B cell (primary cell): ENCODE measurements around the gene WNT11. TPM values are rescaled to one million over a fixed set of nuclear protein-coding genes. Genes with fewer than 3 reads are reported as not detected.

ENCODE experiments used
- ATAC-seq: fragments of 200-7000 bp; cut with Tn5 transposase; one replicate; pipeline ENCODE4 v1.10.0; 2021; ENCODE audit warnings: low read depth, mild to moderate bottlenecking, moderate number of reproducible peaks, moderate library complexity
- CTCF ChIA-PET: fragments of 350-600 bp; sonication (Branson Sonifier 250); formaldehyde crosslinking; loops from one replicate; lab custom pipeline; 2021; ENCODE audit warnings: antibody characterized with exemption, inconsistent platforms; lab: Charles Lee
- POLR2A ChIA-PET: fragments of 350-600 bp; sonication (Branson Sonifier 250); formaldehyde crosslinking; loops from one replicate; lab custom pipeline; 2021; ENCODE audit warnings: antibody characterized with exemption; lab: Charles Lee
- DNase-seq: peaks from one replicate; pipeline ENCODE4 v3.0.0; 2013
- H2AFZ ChIP-seq: 2 replicates; pipeline ENCODE4 v1.6.1; 2012; ENCODE audit warnings: mild to moderate bottlenecking, low read depth, low read length; ENCODE audit not compliant: insufficient read depth, poor library complexity, severe bottlenecking
- H3K27ac ChIP-seq, 2 donors: 1 replicate in 1 of 2; 2 replicates in 1 of 2; pipeline ENCODE4 v1.5.1; 2012 to 2013; ENCODE audit warnings: low read length in 2 of 2, mild to moderate bottlenecking in 2 of 2, moderate library complexity in 1 of 2
- H3K27me3 ChIP-seq, 4 experiments: fragments of 200-600 bp in 1 of 4; sonication (generic) in 1 of 4; replicated peaks in 1 of 4; 1 replicate in 2 of 4; 2 replicates in 2 of 4; pipeline versions ENCODE4 v1.6.1 to v1.7.0; 2013 to 2016; ENCODE audit warnings: low read length in 3 of 4, mild to moderate bottlenecking in 2 of 4, mixed read lengths in 1 of 4, moderate library complexity in 1 of 4; ENCODE audit not compliant: insufficient read depth in 4 of 4, control insufficient read depth in 3 of 4; ENCODE audit errors: control extremely low read depth in 1 of 4
- H3K36me3 ChIP-seq, 2 experiments: replicated peaks in 1 of 2; 1 replicate in 1 of 2; 2 replicates in 1 of 2; pipeline versions ENCODE4 v1.6.1 to v1.7.1; 2013; ENCODE audit warnings: low read length in 1 of 2; ENCODE audit not compliant: insufficient read depth in 2 of 2, control insufficient read depth in 1 of 2; ENCODE audit errors: control extremely low read depth in 1 of 2, extremely low read depth in 1 of 2
- H3K4me1 ChIP-seq, 2 donors: fragments of 200-600 bp in 1 of 2; sonication (generic) in 1 of 2; 1 replicate in 1 of 2; 2 replicates in 1 of 2; pipeline versions ENCODE4 v1.5.1 to v1.6.1; 2013 to 2017; ENCODE audit warnings: low read length in 2 of 2; ENCODE audit not compliant: control insufficient read depth in 2 of 2, insufficient read depth in 2 of 2
- H3K4me2 ChIP-seq: replicated peaks from 2 replicates; pipeline ENCODE3; 2012; ENCODE audit warnings: mild to moderate bottlenecking, low read depth, low read length; ENCODE audit not compliant: poor library complexity, severe bottlenecking
- H3K4me3 ChIP-seq, 5 experiments: fragments of 200-600 bp in 1 of 5; sonication (generic) in 1 of 5; 1 replicate in 3 of 5; 2 replicates in 2 of 5; pipeline versions ENCODE4 v1.5.1 to v1.7.0; 2011 to 2016; ENCODE audit warnings: low read length in 4 of 5, mild to moderate bottlenecking in 4 of 5, low read depth in 2 of 5, control low read depth in 1 of 5, moderate library complexity in 1 of 5; ENCODE audit not compliant: insufficient read depth in 1 of 5; ENCODE audit errors: control extremely low read depth in 1 of 5, extremely low read depth in 1 of 5
- H3K79me2 ChIP-seq: fragments of 200-600 bp; sonication (generic); one replicate; pipeline ENCODE4 v1.6.0; 2016; ENCODE audit warnings: low read length; ENCODE audit not compliant: control insufficient read depth, insufficient read depth
- H3K9ac ChIP-seq: fragments of 200-600 bp; sonication (generic); 2 replicates; pipeline ENCODE4 v1.6.1; 2017; ENCODE audit warnings: mild to moderate bottlenecking, low read length, moderate library complexity
- H3K9me3 ChIP-seq, 3 donors: one replicate each; pipeline versions ENCODE4 v1.6.1 to v1.7.1; 2013; ENCODE audit warnings: low read length in 2 of 3; ENCODE audit not compliant: control insufficient read depth in 2 of 3, insufficient read depth in 1 of 3; ENCODE audit errors: control extremely low read depth in 1 of 3
- H4K20me1 ChIP-seq: 2 replicates; pipeline ENCODE4 v1.6.0; 2012; ENCODE audit warnings: mild to moderate bottlenecking, low read length; ENCODE audit not compliant: insufficient read depth, control insufficient read depth, poor library complexity, severe bottlenecking
- H3K27ac Mint-ChIP-seq: one replicate; pipeline ENCODE4 v1.8.0; 2021; ENCODE audit warnings: mixed read lengths
- H3K27me3 Mint-ChIP-seq: one replicate; pipeline ENCODE4 v1.8.0; 2021; ENCODE audit warnings: mixed read lengths
- H3K4me1 Mint-ChIP-seq: one replicate; pipeline ENCODE4 v1.8.0; 2021; ENCODE audit warnings: mixed read lengths
- H3K4me3 Mint-ChIP-seq: one replicate; pipeline ENCODE4 v1.8.0; 2021; ENCODE audit warnings: mixed read lengths
- H3K9me3 Mint-ChIP-seq: one replicate; pipeline ENCODE4 v1.8.0; 2022; ENCODE audit warnings: mixed read lengths; ENCODE audit not compliant: insufficient read depth
- EZH2 ChIP-seq: IDR thresholded peaks from 2 replicates; pipeline ENCODE4 v1.6.1; 2012; ENCODE audit warnings: borderline replicate concordance, low read depth, mild to moderate bottlenecking, moderate library complexity, low read length; ENCODE audit not compliant: insufficient read depth, poor library complexity, severe bottlenecking
- WGBS: methylation state at CpG from one replicate; pipeline ENCODE4 v1.1.5; 2013; ENCODE audit warnings: missing lambda C conversion rate; ENCODE audit not compliant: insufficient coverage; 5-methylcytosine and 5-hydroxymethylcytosine counted together
- intact Hi-C: fragments of 100-400 bp; cut with micrococcal nuclease; formaldehyde crosslinking; loops from one replicate; pipeline ENCODE4 v1.10.0; 2022
- polyA plus RNA-seq: library from polyadenylated mRNA; depleted of rRNA; stranded (reverse); fragments of >200 nt; gene quantifications from 2 replicates; pipeline ENCODE4 v1.2.3, GENCODE V29; 2012
- total RNA-seq, 2 donors: library from RNA; stranded (reverse); fragments of 120-200 nt in 1 of 2; gene quantifications; 1 replicate in 1 of 2; 2 replicates in 1 of 2; pipeline versions ENCODE4 v1.2.3 to v1.2.4, GENCODE V29; 2013 to 2022
- TF ChIP-seq, protein P1 (sequence below): fragments of 200-600 bp; IDR thresholded peaks from one replicate; pipeline ENCODE4 v1.8.0; 2022; ENCODE audit warnings: antibody characterized with exemption, mild to moderate bottlenecking

WNT11 gene
- total and polyA plus RNA-seq, 2 donors (not counting 1 experiment from before 2014, with no cell fraction given): 0.39 TPM; not detected in 1

DNA sequence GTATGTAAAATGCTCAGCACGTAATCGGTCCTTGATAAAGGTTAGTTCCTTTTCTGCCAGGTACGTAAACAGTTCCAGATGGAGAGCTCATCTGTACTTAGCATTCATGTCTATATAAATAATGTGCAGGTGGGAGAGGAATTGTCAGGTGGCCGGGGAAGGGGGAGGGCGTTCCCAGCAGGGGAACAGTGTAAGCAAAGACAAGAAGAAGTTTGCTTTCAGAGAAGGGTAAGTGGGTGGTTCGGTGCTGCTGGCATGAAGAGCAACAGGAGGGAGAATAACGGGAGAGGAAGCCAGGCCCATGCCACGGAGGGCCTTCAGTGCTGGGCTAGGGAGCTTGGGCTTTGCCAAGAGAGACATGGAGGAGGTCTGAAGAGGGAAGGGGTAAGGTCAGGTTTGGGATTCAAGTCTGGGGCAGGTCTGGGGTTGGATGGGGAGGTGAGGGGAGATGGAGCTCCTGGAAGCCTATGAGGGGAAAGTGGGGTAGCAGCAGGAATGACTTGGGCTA is 11.4 kb upstream of the WNT11 start:
- Histone ChIP-seq H4K20me1 (no peaks in the 10 kb centered on the region), H3K4me1 (no peaks in the 10 kb centered on the region), H3K9me3 (no peaks in the 10 kb centered on the region), H3K4me3 (no peak overlapping the region), H2AFZ (no peak overlapping the region), H3K27me3 (no peaks in the 10 kb centered on the region), H3K4me2 (no peak overlapping the region), H3K36me3 (no peaks in the 10 kb centered on the region), H3K27ac (no peak overlapping the region), H3K9ac (no peak overlapping the region), H3K79me2 (no peaks in the 10 kb centered on the region)
- H3K27ac Mint-ChIP-seq: no peak overlapping the region
- H3K4me3 Mint-ChIP-seq: no peak overlapping the region
- no peaks in the 10 kb centered on the region for H3K4me1 Mint-ChIP-seq
- H3K27me3 Mint-ChIP-seq: peaks cover 11% of the 10 kb centered on the region
- ATAC-seq (no peak), DNase-seq (no peak)
- ChIA-PET POLR2A (no interaction called here), CTCF (interaction anchor here (1.0 to 1.9 kb wide), 2 partner anchors 10 to 87 kb away, joined by 3 to 8 read pairs; no protein-coding TSS in a partner anchor)
- 83% methylated on average over 7 of the region's 8 CpGs for WGBS
- TF ChIP-seq EZH2: no peak
- TF ChIP-seq, protein P1, sequence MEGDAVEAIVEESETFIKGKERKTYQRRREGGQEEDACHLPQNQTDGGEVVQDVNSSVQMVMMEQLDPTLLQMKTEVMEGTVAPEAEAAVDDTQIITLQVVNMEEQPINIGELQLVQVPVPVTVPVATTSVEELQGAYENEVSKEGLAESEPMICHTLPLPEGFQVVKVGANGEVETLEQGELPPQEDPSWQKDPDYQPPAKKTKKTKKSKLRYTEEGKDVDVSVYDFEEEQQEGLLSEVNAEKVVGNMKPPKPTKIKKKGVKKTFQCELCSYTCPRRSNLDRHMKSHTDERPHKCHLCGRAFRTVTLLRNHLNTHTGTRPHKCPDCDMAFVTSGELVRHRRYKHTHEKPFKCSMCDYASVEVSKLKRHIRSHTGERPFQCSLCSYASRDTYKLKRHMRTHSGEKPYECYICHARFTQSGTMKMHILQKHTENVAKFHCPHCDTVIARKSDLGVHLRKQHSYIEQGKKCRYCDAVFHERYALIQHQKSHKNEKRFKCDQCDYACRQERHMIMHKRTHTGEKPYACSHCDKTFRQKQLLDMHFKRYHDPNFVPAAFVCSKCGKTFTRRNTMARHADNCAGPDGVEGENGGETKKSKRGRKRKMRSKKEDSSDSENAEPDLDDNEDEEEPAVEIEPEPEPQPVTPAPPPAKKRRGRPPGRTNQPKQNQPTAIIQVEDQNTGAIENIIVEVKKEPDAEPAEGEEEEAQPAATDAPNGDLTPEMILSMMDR: no peak
- no peaks in the 10 kb centered on the region for H3K9me3 Mint-ChIP-seq
- intact Hi-C loops: no loop called here

DNA sequence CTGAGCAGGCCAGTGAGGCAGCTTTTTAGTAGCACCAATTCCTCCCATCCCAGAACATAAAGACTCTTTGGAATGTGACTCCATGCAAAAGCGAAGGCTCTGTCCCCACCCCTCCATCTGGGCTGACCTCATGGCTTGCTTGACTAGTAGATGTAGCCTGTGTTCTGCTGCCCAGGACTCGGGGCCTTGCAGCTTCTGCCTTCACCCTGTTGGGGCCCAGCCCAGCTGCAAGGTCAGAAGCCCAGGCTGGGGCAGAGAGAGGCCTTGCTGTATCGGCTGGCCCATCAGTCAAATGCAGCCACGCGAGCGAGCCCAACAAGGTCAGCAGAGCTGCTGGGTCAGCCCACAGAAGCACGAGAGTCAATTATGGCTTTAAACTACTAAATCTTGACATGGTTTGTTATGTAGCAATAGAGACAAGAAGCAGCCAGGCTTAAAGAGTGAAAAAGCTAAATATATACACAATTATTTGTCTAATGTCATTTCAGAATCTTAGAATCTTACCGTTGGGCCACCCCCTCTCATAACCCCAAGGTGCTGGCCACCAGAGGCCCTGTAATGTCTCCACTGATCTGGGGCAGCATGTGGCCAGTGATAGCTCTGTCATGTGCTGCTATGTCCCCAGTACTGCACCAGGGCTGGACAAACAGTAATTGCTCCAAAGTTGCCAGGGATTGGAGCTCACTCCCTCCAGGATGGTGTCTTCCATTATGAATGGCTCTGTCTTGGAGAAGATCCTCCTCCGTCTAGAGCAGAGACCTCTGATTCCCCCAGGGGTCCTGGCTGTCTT is 10.4 kb upstream of the WNT11 start:
- no peak overlapping the region for H2AFZ ChIP-seq
- no peaks in the 10 kb centered on the region for H4K20me1 ChIP-seq
- Mint-ChIP-seq H3K4me3 (no peak overlapping the region), H3K9me3 (no peaks in the 10 kb centered on the region), H3K27ac (no peak overlapping the region), H3K4me1 (no peaks in the 10 kb centered on the region), H3K27me3 (peaks cover 19% of the 10 kb centered on the region)
- no peak overlapping the region for H3K9ac ChIP-seq
- peaks cover 0 to under 1% of the 10 kb centered on the region in 2 donors for H3K4me1 ChIP-seq
- TF ChIP-seq EZH2: no peak
- TF ChIP-seq, protein P1: no peak
- ChIA-PET POLR2A (no interaction called here), CTCF (interaction anchor here (1.9 kb wide), 1 partner anchor 9 kb away, joined by 8 read pairs; no protein-coding TSS in a partner anchor)
- DNase-seq (no peak), ATAC-seq (no peak)
- no peak overlapping the region for H3K27ac ChIP-seq
- H3K9me3 ChIP-seq: no peaks in the 10 kb centered on the region
- H3K27me3 ChIP-seq: peaks cover 0 to 6% (median under 1%) of the 10 kb centered on the region in 4 experiments
- H3K36me3 ChIP-seq: no peaks in the 10 kb centered on the region
- intact Hi-C loops: no loop called here
- 87% methylated on average over 5 of the region's 9 CpGs for WGBS
- no peak overlapping the region for H3K4me2 ChIP-seq
- no peak overlapping the region for H3K4me3 ChIP-seq
- H3K79me2 ChIP-seq: no peaks in the 10 kb centered on the region
